ENCODE data around the gene FIZ1.

GRCh38 chr19:55588738-55589137, 10.6 kb downstream of the FIZ1 start:
- no peak for TF ChIP-seq EZH2phosphoT487 (IDR thresholded peaks at IDR 0.05; ENCODE audit: borderline replicate concordance, low read depth, low read length)
- TF ChIP-seq, protein P1, sequence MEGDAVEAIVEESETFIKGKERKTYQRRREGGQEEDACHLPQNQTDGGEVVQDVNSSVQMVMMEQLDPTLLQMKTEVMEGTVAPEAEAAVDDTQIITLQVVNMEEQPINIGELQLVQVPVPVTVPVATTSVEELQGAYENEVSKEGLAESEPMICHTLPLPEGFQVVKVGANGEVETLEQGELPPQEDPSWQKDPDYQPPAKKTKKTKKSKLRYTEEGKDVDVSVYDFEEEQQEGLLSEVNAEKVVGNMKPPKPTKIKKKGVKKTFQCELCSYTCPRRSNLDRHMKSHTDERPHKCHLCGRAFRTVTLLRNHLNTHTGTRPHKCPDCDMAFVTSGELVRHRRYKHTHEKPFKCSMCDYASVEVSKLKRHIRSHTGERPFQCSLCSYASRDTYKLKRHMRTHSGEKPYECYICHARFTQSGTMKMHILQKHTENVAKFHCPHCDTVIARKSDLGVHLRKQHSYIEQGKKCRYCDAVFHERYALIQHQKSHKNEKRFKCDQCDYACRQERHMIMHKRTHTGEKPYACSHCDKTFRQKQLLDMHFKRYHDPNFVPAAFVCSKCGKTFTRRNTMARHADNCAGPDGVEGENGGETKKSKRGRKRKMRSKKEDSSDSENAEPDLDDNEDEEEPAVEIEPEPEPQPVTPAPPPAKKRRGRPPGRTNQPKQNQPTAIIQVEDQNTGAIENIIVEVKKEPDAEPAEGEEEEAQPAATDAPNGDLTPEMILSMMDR (conservative IDR thresholded peaks at IDR 0.05; ENCODE audit: low read length), result no peak
